ENCODE measurements around the gene RNU6-7.

RNU6-7 gene

DNA sequence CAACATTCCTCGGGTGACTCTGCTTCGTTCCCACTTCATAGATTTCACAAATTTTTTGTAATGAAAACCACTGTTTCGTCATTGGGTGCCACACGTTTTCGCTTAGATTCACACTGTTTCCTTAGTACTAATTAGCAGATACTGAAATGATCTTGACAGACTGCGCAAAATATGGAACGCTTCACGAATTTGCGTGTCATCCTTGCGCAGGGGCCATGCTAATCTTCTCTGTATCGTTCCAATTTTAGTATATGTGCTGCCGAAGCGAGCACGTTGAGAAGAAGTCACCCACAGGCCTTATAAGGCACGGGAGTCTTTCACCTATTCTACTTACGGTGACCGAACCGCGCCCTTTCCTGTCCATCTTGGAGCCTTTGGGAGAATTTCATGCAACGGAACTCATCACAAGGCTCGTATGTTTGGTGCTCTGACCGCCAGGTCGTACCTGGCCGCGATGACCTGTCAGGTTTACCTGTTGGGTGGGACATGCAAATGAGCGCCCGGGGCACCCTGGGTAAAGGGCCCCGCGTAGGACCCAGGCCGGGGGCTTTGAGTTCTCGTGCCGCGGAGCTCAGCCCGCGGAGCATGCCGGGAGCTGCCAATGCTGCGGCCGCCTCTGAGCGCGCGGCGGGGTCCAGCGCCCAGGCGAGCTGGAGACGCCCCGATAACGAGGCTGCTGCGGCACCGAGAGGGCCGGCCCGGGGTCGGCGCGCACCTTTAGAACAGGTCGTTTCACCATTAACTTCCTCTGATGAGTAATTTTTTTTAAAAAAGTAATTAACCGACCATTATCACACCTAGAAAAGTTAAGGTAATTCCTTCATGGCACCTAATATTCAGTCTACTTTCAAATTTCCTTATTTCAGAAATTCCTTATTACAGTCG lies 1.4 kb downstream of the RNU6-7 start, which contains the start of gene RNU6-8:
TSS of gene RNU6-8 (minus strand) at position 272 of the 885 bp plus-strand sequence.
- intact Hi-C loops (cut with DNase I), result loop anchor here (5.0 kb wide), 1 partner anchor 126 kb away; the partner anchor contains the start of gene ARHGAP5
- peak; percentile 81 to 96 (median 90) for DNase-seq

DNA sequence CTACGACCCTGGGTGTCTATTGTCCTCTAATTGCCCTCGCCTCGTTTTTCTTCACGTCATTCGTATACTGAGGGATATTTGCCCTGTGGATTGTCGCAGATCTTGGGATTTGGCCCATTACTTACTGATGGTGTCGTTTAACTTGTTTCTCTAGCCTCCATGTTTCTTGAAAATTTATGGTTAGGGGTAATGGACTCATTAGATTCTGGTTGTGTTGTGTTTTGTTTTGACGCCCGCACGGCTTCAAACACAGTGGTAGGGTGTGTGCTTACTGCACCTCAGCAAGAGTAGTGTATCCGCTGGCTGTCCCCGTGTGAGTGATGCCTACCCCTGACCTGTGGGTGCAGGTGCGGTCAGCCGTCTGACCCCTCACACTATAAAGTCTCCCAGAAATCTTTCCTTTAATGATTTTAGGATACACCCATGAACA lies 2.1 kb downstream of the RNU6-7 start:
- intact Hi-C loops (cut with DNase I), result loop anchor here (5.0 kb wide), 1 partner anchor 127 kb away; the partner anchor contains the start of gene ARHGAP5
- peak in 21 of 42 donors; percentile 7 to 59 (median 19) for DNase-seq

DNA sequence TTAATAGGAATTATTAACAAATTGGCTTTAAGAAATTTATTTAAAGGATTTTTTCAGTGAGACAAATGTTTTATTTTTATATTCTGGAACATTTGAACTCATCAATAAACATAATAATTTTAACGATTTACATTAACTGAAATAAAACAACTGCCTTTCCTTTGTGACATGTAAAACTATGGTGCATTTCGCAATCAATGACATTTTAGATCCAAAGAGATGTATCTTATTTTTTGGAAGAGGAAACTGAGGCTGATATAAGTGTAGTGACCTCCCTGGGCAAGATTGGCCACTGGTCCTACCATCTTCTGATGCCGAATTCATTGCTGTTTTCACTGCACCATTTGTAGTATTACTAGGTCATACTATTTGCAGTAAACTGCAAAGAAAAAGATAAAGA lies 3.7 kb downstream of the RNU6-7 start:
- intact Hi-C loops (cut with DNase I), result no loop called here
- no peak for DNase-seq

GRCh38 chr14:32205984-32206383 lies 4.1 kb downstream of the RNU6-7 start:
- no peak for DNase-seq
- intact Hi-C loops (cut with DNase I), result no loop called here

DNA sequence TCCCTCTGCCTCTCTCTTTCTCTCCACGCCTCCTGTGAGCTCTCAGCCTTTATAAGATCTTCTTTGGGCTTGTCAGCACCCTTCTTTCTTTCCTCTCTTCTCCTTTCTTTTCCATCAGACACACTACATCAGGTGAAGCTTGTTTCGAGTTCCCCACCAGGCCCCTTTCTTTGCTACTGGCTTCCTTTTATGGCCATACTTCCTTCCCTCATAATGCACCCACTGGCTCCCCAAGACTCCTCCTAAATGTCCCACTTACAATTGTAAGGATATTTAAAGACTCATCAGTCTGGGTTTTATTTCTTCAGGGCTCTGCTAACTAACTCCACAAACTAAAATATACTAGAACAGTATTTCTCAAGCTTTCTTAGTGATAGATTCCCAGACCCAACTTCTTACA lies 4.7 kb downstream of the RNU6-7 start:
- intact Hi-C loops (cut with DNase I), result no loop called here
- DNase-seq, result no peak

- intact Hi-C loops (cut with DNase I), result no loop called here
- no peak for DNase-seq
These were observed 6.6 kb downstream of the RNU6-7 start for GRCh38 chr14:32208490-32208889.

DNA sequence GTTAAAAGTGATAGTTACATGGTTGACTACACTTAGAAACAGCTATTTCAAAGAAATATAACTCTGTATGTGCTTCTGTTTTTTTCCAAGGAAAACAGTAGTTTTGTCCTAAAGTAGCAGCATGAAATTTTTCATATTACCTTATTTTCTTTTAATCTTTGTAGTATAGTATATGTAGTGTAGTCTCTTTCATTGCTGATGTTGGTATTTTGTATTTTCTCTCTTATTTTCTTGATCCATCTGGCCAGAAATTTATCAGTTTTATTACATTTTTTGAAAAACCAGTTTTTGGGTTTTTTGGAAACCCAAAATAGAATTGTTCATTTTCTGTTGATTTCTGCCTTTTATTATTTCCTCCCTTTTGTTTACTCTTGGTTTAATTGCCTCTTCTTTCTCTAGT lies 7.6 kb downstream of the RNU6-7 start:
- no peak for DNase-seq
- intact Hi-C loops (cut with DNase I), result no loop called here

DNA sequence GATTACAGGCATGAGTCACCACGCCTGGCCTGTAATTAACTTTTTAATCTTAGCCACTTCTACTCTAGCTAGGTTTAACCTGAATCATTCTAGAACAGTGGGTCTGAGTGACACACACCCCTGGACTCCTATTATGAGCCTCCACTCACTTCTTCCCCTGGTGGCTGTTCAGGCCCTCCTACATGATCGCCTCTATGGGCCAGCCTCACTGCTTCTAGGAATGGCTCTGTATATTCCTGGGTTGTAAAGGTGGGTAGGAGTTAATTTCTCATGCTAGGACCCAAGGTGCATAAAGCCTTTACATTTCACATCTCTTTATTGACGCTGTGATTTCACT lies 9.2 kb downstream of the RNU6-7 start:
- intact Hi-C loops (cut with DNase I), result no loop called here

GRCh38 chr14:32212833-32213232 lies 11.0 kb downstream of the RNU6-7 start:
- DNase-seq, result no peak
- intact Hi-C loops (cut with DNase I), result no loop called here

More for the DNA sequence above, 9.2 kb downstream of the RNU6-7 start:
- no peak for DNase-seq

DNA sequence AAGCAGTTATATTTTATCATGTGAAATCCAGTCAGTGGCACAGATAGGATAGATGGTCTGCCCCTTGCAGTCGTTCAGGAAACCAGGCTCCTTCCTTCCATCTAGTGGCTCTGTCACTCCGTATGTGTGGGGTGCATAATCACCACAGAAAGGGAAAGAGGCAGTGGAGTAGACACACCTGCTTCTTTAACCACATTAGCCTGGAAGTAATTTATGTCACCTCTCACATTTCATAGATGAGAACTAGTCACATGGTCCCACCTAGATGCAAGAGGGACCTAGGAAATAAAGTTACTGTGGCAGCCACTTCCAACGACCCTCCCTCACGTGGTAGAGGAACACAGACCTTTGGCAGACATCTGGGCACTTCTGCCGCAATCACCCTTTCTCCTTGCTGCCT lies 15.5 kb downstream of the RNU6-7 start:
- intact Hi-C loops (cut with DNase I), result no loop called here
- no peak for DNase-seq

DNA sequence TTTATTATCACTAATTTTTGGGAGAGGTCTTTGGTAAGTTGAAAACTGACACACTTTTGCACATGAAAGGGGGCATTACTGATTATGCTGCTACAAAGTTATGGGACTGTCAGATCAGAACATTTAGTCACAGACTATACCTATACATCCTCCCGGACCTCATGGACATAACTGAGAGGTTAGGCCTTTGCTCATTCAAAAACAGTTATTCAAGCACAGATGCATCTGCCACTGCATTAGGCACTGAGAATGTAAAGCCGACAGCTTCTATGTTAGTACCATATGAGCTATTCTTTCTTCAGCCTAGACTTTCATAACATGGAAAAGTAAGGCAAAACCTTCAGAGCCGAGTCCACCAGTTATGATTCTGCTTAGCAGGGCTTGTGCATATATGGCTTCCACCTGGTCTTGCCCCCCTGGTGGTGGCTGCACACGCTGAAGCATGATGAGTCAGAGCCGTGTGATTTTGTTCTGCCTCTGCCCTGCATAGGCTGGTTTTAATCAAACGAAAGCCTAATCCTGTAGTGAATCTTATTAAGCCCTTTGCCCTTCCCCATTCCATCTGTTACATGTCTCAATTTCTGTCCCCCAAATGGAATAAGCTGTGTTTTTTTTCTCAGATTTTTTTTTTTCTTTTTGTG lies 23.0 kb downstream of the RNU6-7 start:
- intact Hi-C loops (cut with DNase I), result no loop called here
- DNase-seq, result peak in 34 of 42 donors; percentile 7 to 74 (median 38)

GRCh38 chr14:32225378-32225920 lies 23.6 kb downstream of the RNU6-7 start:
- peak in 1 of 42 donors; percentile 28 for DNase-seq
- intact Hi-C loops (cut with DNase I), result no loop called here

GRCh38 chr14:32226056-32226455 lies 24.2 kb downstream of the RNU6-7 start:
- intact Hi-C loops (cut with DNase I), result no loop called here
- no peak for DNase-seq

- intact Hi-C loops (cut with DNase I), result no loop called here
- DNase-seq, result no peak
These were observed 28.3 kb downstream of the RNU6-7 start for GRCh38 chr14:32230181-32230580.

- intact Hi-C loops (cut with DNase I), result no loop called here
- peak in 3 of 42 donors; percentile 16 to 38 (median 37) for DNase-seq
These were observed 28.9 kb downstream of the RNU6-7 start for GRCh38 chr14:32230695-32231280.

DNA sequence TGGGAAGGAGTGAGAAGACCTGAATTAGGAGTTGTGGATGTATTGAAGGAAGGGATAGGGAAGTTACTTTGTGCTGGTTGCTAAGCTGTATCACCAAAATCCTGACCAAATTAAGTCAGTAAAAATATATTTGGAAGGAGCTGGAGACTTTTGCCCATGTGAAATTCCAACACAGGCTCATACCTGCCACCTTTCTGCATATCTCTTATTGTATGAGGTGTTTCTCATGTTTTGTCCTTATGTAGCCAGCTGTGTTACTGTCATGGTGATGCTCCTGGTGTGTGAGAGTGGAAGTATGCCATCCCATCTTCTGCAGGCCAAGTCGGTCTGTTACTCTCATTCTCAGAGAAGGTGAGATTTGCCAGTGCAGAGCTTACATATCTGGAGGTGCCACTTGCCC lies 30.6 kb downstream of the RNU6-7 start:
- peak in 1 of 42 donors; percentile 16 for DNase-seq
- intact Hi-C loops (cut with DNase I), result no loop called here

- intact Hi-C loops (cut with DNase I), result no loop called here
- DNase-seq, result no peak
These were observed 31.4 kb downstream of the RNU6-7 start for GRCh38 chr14:32233260-32233659.

GRCh38 chr14:32244404-32244803 lies 42.6 kb downstream of the RNU6-7 start:
- no peak for DNase-seq
- intact Hi-C loops (cut with DNase I), result no loop called here

- DNase-seq, result no peak
- intact Hi-C loops (cut with DNase I), result loop anchor here (5.0 kb wide), 1 partner anchor 739 kb away; no protein-coding TSS in a partner anchor
These were observed 44.9 kb downstream of the RNU6-7 start for GRCh38 chr14:32246751-32247150.

- intact Hi-C loops (cut with DNase I), result loop anchor here (5.0 kb wide), 1 partner anchor 742 kb away; no protein-coding TSS in a partner anchor
- DNase-seq, result no peak
These were observed 47.5 kb downstream of the RNU6-7 start for GRCh38 chr14:32249371-32249770.

Data from head of caudate nucleus (tissue), 42 donors.